H1 (cell line): ENCODE data around the gene CMIP. TPM values are rescaled to one million over a fixed set of nuclear protein-coding genes. Genes with fewer than 3 reads are reported as not detected.

Experiments used
- ATF3 ChIP-seq: IDR thresholded peaks from 2 replicates; pipeline ENCODE4 v1.6.1; 2011; ENCODE audit warnings: low read depth, mild to moderate bottlenecking, low read length; ENCODE audit not compliant: insufficient read depth
- BACH1 ChIP-seq: IDR thresholded peaks from 2 replicates; pipeline ENCODE4 v1.6.1; 2012; ENCODE audit warnings: low read length, improper control_type of control experiment
- CHD7 ChIP-seq: fragments of 300-600 bp; sonication (generic); IDR thresholded peaks from 2 replicates; pipeline ENCODE4 v1.7.1; 2012; ENCODE audit warnings: low read length, moderate library complexity, mild to moderate bottlenecking, inconsistent platforms; ENCODE audit not compliant: insufficient replicate concordance
- EGR1 ChIP-seq: IDR thresholded peaks from 2 replicates; pipeline ENCODE4 v1.6.1; 2011; ENCODE audit warnings: low read depth, low read length, borderline replicate concordance
- GABPA ChIP-seq: IDR thresholded peaks from 2 replicates; pipeline ENCODE4 v1.6.1; 2011; ENCODE audit warnings: mild to moderate bottlenecking, low read length, moderate library complexity, borderline replicate concordance; ENCODE audit not compliant: insufficient read depth
- polyA plus RNA-seq, 7 experiments: library from polyadenylated mRNA; depleted of rRNA in 3 of 7; stranded (reverse) in 5 of 7; unstranded in 2 of 7; fragments of >200 nt in 5 of 7; fragments of 200-250 nt in 2 of 7; gene quantifications; 1 replicate in 5 of 7; 2 replicates in 1 of 7; 4 replicates in 1 of 7; pipeline versions ENCODE4 v1.2.1 to v1.2.3, GENCODE V29; 2011 to 2013; ENCODE audit warnings: missing spikeins in 2 of 7, mixed read lengths in 2 of 7
- total RNA-seq: library from RNA; stranded (reverse); fragmentation: NEBNext Ultra II Directional; extraction: Animal tissue kit (Norgen Biotek cat#: 25700); gene quantifications from 2 replicates; pipeline ENCODE4 v1.2.1, GENCODE V29; 2021

CMIP gene
- total and polyA plus RNA-seq, 2 of the 8 experiments (the other 6 are each of a cell fraction or from before 2014, with no cell fraction given): 7.9 to 53.2 TPM

GRCh38 chr16:81630635-81631031 lies 186.0 kb downstream of the CMIP start (continued):
- TF ChIP-seq CHD7 (no peak), ATF3 (no peak), EGR1 (no peak), BACH1 (no peak), GABPA (no peak)
- TF ChIP-seq, all 59 proteins: peak for 0
